GM06990 (cell line): Measurements from ENCODE around the gene SIGMAR1.

Experiments used
- DNase-seq: peaks from one replicate; pipeline ENCODE4 v3.0.0-alpha.2; 2011; ENCODE audit not compliant: insufficient read length; ENCODE audit errors: extremely low read depth
- H3K27me3 ChIP-seq: replicated peaks from 2 replicates; pipeline ENCODE4 v1.6.0; 2011; ENCODE audit warnings: low read length; ENCODE audit not compliant: control insufficient read depth, insufficient read depth
- H3K36me3 ChIP-seq: 2 replicates; pipeline ENCODE4 v1.5.1; 2011; ENCODE audit warnings: low read length; ENCODE audit not compliant: control insufficient read depth, insufficient read depth
- H3K4me3 ChIP-seq: replicated peaks from 2 replicates; pipeline ENCODE4 v1.5.1; 2011; ENCODE audit warnings: low read depth, mild to moderate bottlenecking, control low read depth, low read length
- TF ChIP-seq, protein P1 (sequence below): IDR thresholded peaks from 2 replicates; pipeline ENCODE4 v1.5.1; 2011; ENCODE audit warnings: low read length, control low read depth, mild to moderate bottlenecking, inconsistent platforms; ENCODE audit not compliant: insufficient read depth, poor library complexity, severe bottlenecking

SIGMAR1 gene

GRCh38 chr9:34662526-34663302, 25.1 kb upstream of the SIGMAR1 start, which contains the start of gene CCL27:
Gene CCL27, minus strand, starts transcription at chr9:34662657. Its CDS starts 24 bp downstream, at chr9:34662633.
- Histone ChIP-seq H3K27me3 (no peaks in the 10 kb centered on the region), H3K36me3 (no peaks in the 10 kb centered on the region), H3K4me3 (no peak within 1 kb of the TSS)
- TF ChIP-seq, protein P1, sequence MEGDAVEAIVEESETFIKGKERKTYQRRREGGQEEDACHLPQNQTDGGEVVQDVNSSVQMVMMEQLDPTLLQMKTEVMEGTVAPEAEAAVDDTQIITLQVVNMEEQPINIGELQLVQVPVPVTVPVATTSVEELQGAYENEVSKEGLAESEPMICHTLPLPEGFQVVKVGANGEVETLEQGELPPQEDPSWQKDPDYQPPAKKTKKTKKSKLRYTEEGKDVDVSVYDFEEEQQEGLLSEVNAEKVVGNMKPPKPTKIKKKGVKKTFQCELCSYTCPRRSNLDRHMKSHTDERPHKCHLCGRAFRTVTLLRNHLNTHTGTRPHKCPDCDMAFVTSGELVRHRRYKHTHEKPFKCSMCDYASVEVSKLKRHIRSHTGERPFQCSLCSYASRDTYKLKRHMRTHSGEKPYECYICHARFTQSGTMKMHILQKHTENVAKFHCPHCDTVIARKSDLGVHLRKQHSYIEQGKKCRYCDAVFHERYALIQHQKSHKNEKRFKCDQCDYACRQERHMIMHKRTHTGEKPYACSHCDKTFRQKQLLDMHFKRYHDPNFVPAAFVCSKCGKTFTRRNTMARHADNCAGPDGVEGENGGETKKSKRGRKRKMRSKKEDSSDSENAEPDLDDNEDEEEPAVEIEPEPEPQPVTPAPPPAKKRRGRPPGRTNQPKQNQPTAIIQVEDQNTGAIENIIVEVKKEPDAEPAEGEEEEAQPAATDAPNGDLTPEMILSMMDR, result no peak
- no peak for DNase-seq

DNA sequence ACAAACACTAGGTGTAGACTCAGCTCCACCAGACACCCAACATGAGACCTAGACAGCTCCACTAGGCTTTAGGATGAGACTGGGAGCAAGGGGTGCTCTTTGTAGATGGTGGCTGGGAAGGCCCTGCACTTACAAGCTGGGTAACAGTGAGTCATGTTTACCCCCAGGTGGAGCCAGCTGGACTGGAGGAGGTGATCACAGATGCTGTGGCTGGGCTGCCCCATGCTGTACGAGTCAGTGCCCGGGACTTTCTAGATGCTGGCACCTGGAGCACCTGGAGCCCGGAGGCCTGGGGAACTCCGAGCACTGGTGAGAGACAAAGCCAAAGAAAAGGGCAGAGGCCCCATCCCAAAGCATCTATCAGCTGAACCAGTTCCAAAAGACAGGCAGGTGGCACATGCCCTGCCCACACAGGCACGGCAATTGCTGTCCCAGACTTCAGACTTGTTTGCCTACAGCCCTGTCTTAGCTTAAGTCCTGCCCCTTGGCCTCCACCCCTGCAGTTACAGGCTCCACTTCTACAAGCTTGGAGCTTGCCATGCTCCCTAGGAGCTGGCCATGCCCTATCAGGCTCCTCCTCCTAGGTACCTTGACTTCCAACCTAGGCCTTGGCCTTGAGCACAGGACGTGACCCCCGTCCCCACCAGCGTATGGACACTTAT, 22.1 kb upstream of the SIGMAR1 start:
- no peak for DNase-seq
- no peaks in the 10 kb centered on the region for H3K36me3 ChIP-seq
- TF ChIP-seq, protein P1, result no peak

DNA sequence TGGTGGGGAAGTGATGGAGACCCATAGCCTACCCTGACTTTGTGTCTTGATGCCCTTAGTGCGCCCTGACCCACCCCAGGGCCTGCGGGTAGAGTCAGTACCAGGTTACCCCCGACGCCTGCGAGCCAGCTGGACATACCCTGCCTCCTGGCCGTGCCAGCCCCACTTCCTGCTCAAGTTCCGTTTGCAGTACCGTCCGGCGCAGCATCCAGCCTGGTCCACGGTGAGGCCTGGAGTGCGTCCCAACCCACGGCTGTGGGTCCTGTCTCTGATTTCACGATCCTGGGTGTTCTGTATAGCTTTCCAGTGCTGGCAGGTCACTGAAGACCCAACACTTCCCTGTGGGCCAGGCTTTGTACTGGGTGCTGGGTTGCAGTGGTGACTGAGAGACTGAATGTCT, 20.9 kb upstream of the SIGMAR1 start:
- H3K4me3 ChIP-seq, result no peak overlapping the region
- no peaks in the 10 kb centered on the region for H3K27me3 ChIP-seq
- H3K36me3 ChIP-seq, result no peaks in the 10 kb centered on the region
- TF ChIP-seq, protein P1, result no peak
- DNase-seq, result no peak

More for the DNA sequence above, 22.1 kb upstream of the SIGMAR1 start:
- Histone ChIP-seq H3K27me3 (no peaks in the 10 kb centered on the region), H3K4me3 (no peak overlapping the region)

DNA sequence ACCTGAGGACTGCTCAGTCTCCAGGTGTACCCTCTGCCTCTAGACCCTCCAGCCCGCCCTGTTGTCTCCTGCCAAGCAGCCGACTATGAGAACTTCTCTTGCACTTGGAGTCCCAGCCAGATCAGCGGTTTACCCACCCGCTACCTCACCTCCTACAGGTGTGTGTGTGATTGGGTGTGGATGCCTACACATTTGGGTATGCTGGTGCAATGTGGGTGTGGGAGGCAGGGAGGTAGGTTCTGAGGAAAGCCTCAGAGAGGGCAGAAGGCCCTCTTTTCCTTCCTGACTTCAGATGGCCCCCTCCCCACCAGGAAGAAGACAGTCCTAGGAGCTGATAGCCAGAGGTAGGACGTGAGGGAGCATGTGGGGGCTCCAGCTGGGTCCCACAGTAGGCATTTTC, 19.4 kb upstream of the SIGMAR1 start:
- TF ChIP-seq, protein P1, result no peak
- no peaks in the 10 kb centered on the region for H3K36me3 ChIP-seq
- DNase-seq, result no peak
- H3K27me3 ChIP-seq, result no peaks in the 10 kb centered on the region
- H3K4me3 ChIP-seq, result no peak overlapping the region

DNA sequence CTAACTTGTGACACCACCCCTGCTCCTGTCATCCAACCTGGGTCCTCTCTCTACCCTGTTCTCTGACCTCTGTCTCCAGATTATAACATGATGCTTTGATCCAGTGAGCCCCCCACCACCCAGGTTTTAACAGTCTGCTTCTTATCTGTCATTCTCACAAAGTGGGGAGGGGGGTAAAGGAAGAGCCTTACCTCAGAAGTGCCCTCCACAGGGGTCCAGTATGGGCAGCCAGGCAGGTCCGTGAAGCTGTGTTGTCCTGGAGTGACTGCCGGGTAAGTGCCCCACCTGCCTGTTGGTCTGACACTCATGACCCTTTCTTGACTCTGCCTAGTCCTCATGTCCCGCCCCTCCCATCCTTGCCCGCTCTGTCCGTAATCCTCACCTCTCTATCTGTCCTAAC, 17.8 kb upstream of the SIGMAR1 start:
- Histone ChIP-seq H3K4me3 (no peak overlapping the region), H3K36me3 (peaks cover 3% of the 10 kb centered on the region; the same call in 1 of the 2 replicates)
- DNase-seq, result no peak

More for the DNA sequence above, 17.8 kb upstream of the SIGMAR1 start:
- no peaks in the 10 kb centered on the region for H3K27me3 ChIP-seq
- TF ChIP-seq, protein P1, result no peak
